T-cell (primary cell): Measurements from ENCODE around the gene BICD1. TPM values are rescaled to one million over a fixed set of nuclear protein-coding genes. Genes with fewer than 3 reads are reported as not detected.
A peak's percentile ranks its signal among the peaks of the same experiment; 100 is the strongest.

Experiments
- ATAC-seq, 4 experiments: fragments of 200-7000 bp in 3 of 4; fragments of 150-1000 bp in 1 of 4; cut with Tn5 transposase; replicated peaks in 1 of 4; 1 replicate in 3 of 4; 2 replicates in 1 of 4; pipeline ENCODE4 v1.10.0; 2021; ENCODE audit warnings: moderate library complexity in 3 of 4, mild to moderate bottlenecking in 2 of 4, moderate number of reproducible peaks in 1 of 4
- CTCF ChIA-PET, 2 donors: fragments of 300-600 bp; sonication (Branson Sonifier 250); formaldehyde crosslinking; loops; one replicate each; lab custom pipeline; 2022; ENCODE audit warnings: antibody characterized with exemption in 2 of 2; lab: Charles Lee
- POLR2A ChIA-PET, 2 donors: fragments of 300-600 bp; sonication (Branson Sonifier 250); formaldehyde crosslinking; loops; one replicate each; lab custom pipeline; 2022; ENCODE audit warnings: antibody characterized with exemption in 2 of 2; lab: Charles Lee
- DNase-seq, 35 experiments: peaks; one replicate each; pipeline versions ENCODE4 v3.0.0 to v3.0.0-alpha.2; 2013 to 2023
- H3K27ac ChIP-seq: one replicate; pipeline ENCODE4 v1.5.1; 2013; ENCODE audit warnings: low read length
- H3K27me3 ChIP-seq, 2 experiments: replicated peaks in 1 of 2; 1 replicate in 1 of 2; 2 replicates in 1 of 2; pipeline versions ENCODE4 v1.6.1 to v1.7.0; 2013; ENCODE audit warnings: low read length in 1 of 2, mixed read lengths in 1 of 2; ENCODE audit not compliant: control insufficient read depth in 2 of 2, insufficient read depth in 2 of 2; ENCODE audit errors: extremely low read depth in 1 of 2
- H3K36me3 ChIP-seq, 2 donors: 1 replicate in 1 of 2; 2 replicates in 1 of 2; pipeline versions ENCODE4 v1.6.1 to v1.7.0; 2013; ENCODE audit warnings: low read length in 1 of 2; ENCODE audit not compliant: control insufficient read depth in 2 of 2, insufficient read depth in 1 of 2; ENCODE audit errors: extremely low read depth in 1 of 2
- H3K4me1 ChIP-seq, 2 experiments: 1 replicate in 1 of 2; 2 replicates in 1 of 2; pipeline versions ENCODE4 v1.6.1 to v1.7.0; 2013; ENCODE audit warnings: low read length in 2 of 2, mixed read lengths in 1 of 2; ENCODE audit not compliant: insufficient read depth in 2 of 2, control insufficient read depth in 1 of 2; ENCODE audit errors: extremely low read depth in 1 of 2
- H3K4me3 ChIP-seq, 2 donors: 1 replicate in 1 of 2; 2 replicates in 1 of 2; pipeline versions ENCODE4 v1.5.1 to v1.7.0; 2013; ENCODE audit warnings: mild to moderate bottlenecking in 2 of 2, low read length in 1 of 2, moderate library complexity in 1 of 2; ENCODE audit not compliant: control insufficient read depth in 1 of 2; ENCODE audit errors: extremely low read depth in 1 of 2
- H3K9me3 ChIP-seq: 2 replicates; pipeline ENCODE4 v1.7.0; 2013
- H3K27ac Mint-ChIP-seq, 2 donors: one replicate each; pipeline ENCODE4 v1.8.0; 2020 to 2021; ENCODE audit warnings: mild to moderate bottlenecking in 2 of 2, mixed read lengths in 2 of 2
- H3K27me3 Mint-ChIP-seq, 2 donors: one replicate each; pipeline ENCODE4 v1.8.0; 2021 to 2022; ENCODE audit warnings: mixed read lengths in 2 of 2
- H3K36me3 Mint-ChIP-seq: one replicate; pipeline ENCODE4 v1.8.0; 2021; ENCODE audit warnings: mixed read lengths
- H3K4me1 Mint-ChIP-seq, 3 donors: one replicate each; pipeline ENCODE4 v1.8.0; 2020 to 2022; ENCODE audit warnings: mixed read lengths in 3 of 3, mild to moderate bottlenecking in 1 of 3
- H3K4me3 Mint-ChIP-seq, 3 donors: one replicate each; pipeline ENCODE4 v1.8.0; 2020 to 2022; ENCODE audit warnings: mild to moderate bottlenecking in 3 of 3, mixed read lengths in 3 of 3, moderate library complexity in 3 of 3
- H3K9me3 Mint-ChIP-seq, 3 donors: one replicate each; pipeline ENCODE4 v1.8.0; 2020 to 2022; ENCODE audit warnings: mixed read lengths in 3 of 3
- WGBS: methylation state at CpG from one replicate; pipeline ENCODE4 v1.1.5; 2013; ENCODE audit warnings: missing lambda C conversion rate; ENCODE audit not compliant: insufficient coverage; 5-methylcytosine and 5-hydroxymethylcytosine counted together
- total RNA-seq, 35 experiments: library from RNA in 6 of 35; stranded (reverse) in 6 of 35; fragments of 120-200 nt in 1 of 35; gene quantifications; one replicate each; pipeline versions ENCODE4 v1.2.1 to v1.2.4 and lab custom pipeline; 2013 to 2026

Gene BICD1
- total RNA-seq, 5 donors from 2014 or later (not counting 1 experiment from before 2014, with no cell fraction given), result 17.2 to 19.6 (median 19.1) TPM

GRCh38 chr12:32104572-32105355 lies 1.9 kb upstream of the BICD1 start:
- ChIA-PET POLR2A (no interaction called here), CTCF (no interaction called here)
- H3K9me3 Mint-ChIP-seq, result no peaks in the 10 kb centered on the region
- Histone ChIP-seq H3K9me3 (no peaks in the 10 kb centered on the region), H3K4me3 (no peak overlapping the region), H3K27me3 (no peaks in the 10 kb centered on the region), H3K36me3 (no peaks in the 10 kb centered on the region), H3K4me1 (peaks cover 14 to 20% of the 10 kb centered on the region in 2 experiments), H3K27ac (no peak overlapping the region)
- no peak overlapping the region for H3K4me3 Mint-ChIP-seq
- no peak for ATAC-seq
- no peaks in the 10 kb centered on the region for H3K27me3 Mint-ChIP-seq
- no peak for DNase-seq
- 90% methylated on average over 2 of the region's 11 CpGs for WGBS
- no peak overlapping the region for H3K27ac Mint-ChIP-seq
- H3K36me3 Mint-ChIP-seq, result no peaks in the 10 kb centered on the region
- peaks cover 23 to 30% (median 28%) of the 10 kb centered on the region in 3 donors for H3K4me1 Mint-ChIP-seq

DNA sequence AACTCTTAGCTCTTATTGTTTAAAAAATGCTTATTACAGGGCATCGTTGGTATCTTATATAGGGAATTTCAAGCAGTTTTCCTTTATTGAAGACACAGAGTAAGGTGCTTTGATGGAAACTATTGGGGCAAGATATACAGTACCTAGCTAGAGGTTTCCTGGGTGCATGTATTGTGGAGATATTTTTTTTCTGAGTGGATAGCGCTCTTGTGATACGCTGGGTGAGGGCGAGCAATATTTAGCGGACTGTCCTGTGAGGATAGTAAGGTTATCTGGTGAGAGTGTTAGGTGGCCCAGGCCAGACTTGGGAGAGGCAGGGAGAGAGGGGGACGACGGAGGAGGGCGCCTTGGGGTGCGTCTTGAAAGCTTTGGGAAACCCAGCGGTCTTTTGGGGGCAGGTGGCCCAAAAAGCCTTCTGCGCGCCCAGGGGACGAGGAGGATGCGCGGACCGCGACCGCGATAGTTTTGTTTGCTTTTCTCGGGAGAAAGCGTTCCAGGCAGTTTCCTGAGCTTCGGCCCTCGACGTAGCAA lies 596 bp upstream of the BICD1 start:
- Histone ChIP-seq H3K4me1 (peaks cover 14 to 20% of the 10 kb centered on the region in 2 experiments), H3K9me3 (no peaks in the 10 kb centered on the region), H3K4me3 (peak overlapping the region; percentile 53 to 64), H3K27me3 (no peaks in the 10 kb centered on the region), H3K27ac (no peak overlapping the region), H3K36me3 (no peaks in the 10 kb centered on the region)
- H3K4me1 Mint-ChIP-seq, result peaks cover 27 to 33% (median 30%) of the 10 kb centered on the region in 3 donors
- peak in 1 of 4 experiments; percentile 1 for ATAC-seq
- H3K36me3 Mint-ChIP-seq, result no peaks in the 10 kb centered on the region
- no peaks in the 10 kb centered on the region for H3K9me3 Mint-ChIP-seq
- H3K27me3 Mint-ChIP-seq, result no peaks in the 10 kb centered on the region
- 27% methylated on average over 24 of the region's 24 CpGs for WGBS
- CTCF ChIA-PET, result interaction anchor here (0.7 to 1.4 kb wide), 4 partner anchors 9 to 535 kb away, joined by 3 to 8 read pairs (median 4); no protein-coding TSS in a partner anchor
- peak in 4 of 35 experiments; percentile 1 to 11 (median 4) for DNase-seq
- H3K4me3 Mint-ChIP-seq, result peak overlapping the region; percentile 85 to 93 (median 89)
- POLR2A ChIA-PET, result interaction anchor here in 1 of 2 donors (0.6 kb wide), 2 partner anchors 9 to 67 kb away, joined by 4 to 6 read pairs; no protein-coding TSS in a partner anchor
- H3K27ac Mint-ChIP-seq, result peak overlapping the region; percentile 72 to 86

GRCh38 chr12:32107359-32108267 lies 966 bp downstream of the BICD1 start:
- Mint-ChIP-seq H3K36me3 (peaks cover 6% of the 10 kb centered on the region), H3K9me3 (no peaks in the 10 kb centered on the region), H3K4me1 (peaks cover 27 to 33% (median 30%) of the 10 kb centered on the region in 3 donors), H3K27me3 (no peaks in the 10 kb centered on the region), H3K4me3 (peak overlapping the region; percentile 93 to 98 (median 94)), H3K27ac (peak overlapping the region; percentile 58 to 88)
- POLR2A ChIA-PET, result interaction anchor here in 1 of 2 donors (0.9 kb wide), 1 partner anchor 34 kb away, joined by 3 read pairs; no protein-coding TSS in a partner anchor
- CTCF ChIA-PET, result interaction anchor here in 1 of 2 donors (0.9 to 1.1 kb wide), 3 partner anchors 27 to 648 kb away, joined by 3 to 4 read pairs (median 4); partner anchors contain the start of gene YARS2
- no peak overlapping the region for H3K27ac ChIP-seq
- peak overlapping the region; percentile 53 to 95 for H3K4me3 ChIP-seq
- H3K9me3 ChIP-seq, result no peaks in the 10 kb centered on the region
- no peaks in the 10 kb centered on the region for H3K27me3 ChIP-seq
- DNase-seq (peak in 13 of 35 experiments; percentile 2 to 32 (median 12)), ATAC-seq (peak; percentile 5 to 28 (median 14))
- WGBS, result 0% methylated on average over 4 of the region's 14 CpGs
- peaks cover 14 to 20% of the 10 kb centered on the region in 2 experiments for H3K4me1 ChIP-seq
- no peaks in the 10 kb centered on the region for H3K36me3 ChIP-seq

DNA sequence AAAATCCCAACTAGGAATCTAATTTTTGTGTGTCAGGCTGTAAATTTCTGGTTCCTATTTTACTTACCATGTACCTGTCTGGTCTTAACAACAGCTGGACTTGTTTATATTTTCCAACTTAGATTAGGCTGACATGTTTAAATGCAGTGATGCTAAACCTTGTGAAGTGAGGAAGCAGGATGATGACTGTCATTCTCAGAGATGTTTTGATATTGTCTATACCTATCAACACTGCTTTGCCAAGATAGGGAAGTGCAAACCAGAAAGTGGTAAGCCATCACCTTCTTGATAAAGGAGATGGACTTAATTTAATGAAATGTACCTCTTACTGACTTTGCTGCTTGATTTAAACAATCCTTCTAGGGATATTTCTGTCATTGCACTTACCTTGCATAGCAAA lies 2.1 kb downstream of the BICD1 start:
- Mint-ChIP-seq H3K4me3 (peak overlapping the region; percentile 65 to 93 (median 69)), H3K4me1 (peaks cover 29 to 36% (median 33%) of the 10 kb centered on the region in 3 donors), H3K27ac (peak overlapping the region in 1 of 2 donors; percentile 78), H3K9me3 (no peaks in the 10 kb centered on the region), H3K27me3 (no peaks in the 10 kb centered on the region), H3K36me3 (peaks cover 10% of the 10 kb centered on the region)
- Histone ChIP-seq H3K36me3 (no peaks in the 10 kb centered on the region), H3K27me3 (no peaks in the 10 kb centered on the region), H3K9me3 (no peaks in the 10 kb centered on the region), H3K4me1 (peaks cover 14 to 20% of the 10 kb centered on the region in 2 experiments), H3K27ac (no peak overlapping the region), H3K4me3 (no peak overlapping the region)
- no peak for ATAC-seq
- ChIA-PET POLR2A (no interaction called here), CTCF (interaction anchor here in 1 of 2 donors (0.7 kb wide), 1 partner anchor 203 kb away, joined by 3 read pairs; no protein-coding TSS in a partner anchor)
- peak in 1 of 35 experiments; percentile 20 for DNase-seq

GRCh38 chr12:32110417-32110816 lies 3.8 kb downstream of the BICD1 start:
- no peak overlapping the region for H3K27ac ChIP-seq
- no peaks in the 10 kb centered on the region for H3K36me3 ChIP-seq
- Mint-ChIP-seq H3K9me3 (no peaks in the 10 kb centered on the region), H3K4me1 (peaks cover 32 to 36% (median 36%) of the 10 kb centered on the region in 3 donors), H3K27me3 (no peaks in the 10 kb centered on the region), H3K27ac (no peak overlapping the region), H3K36me3 (peaks cover 10% of the 10 kb centered on the region), H3K4me3 (no peak overlapping the region)
- H3K27me3 ChIP-seq, result no peaks in the 10 kb centered on the region
- no CpG with 5 or more reads among the region's 3 CpGs for WGBS
- DNase-seq, result no peak
- no peak for ATAC-seq
- ChIA-PET CTCF (interaction anchor here in 1 of 2 donors (0.6 kb wide), 1 partner anchor 330 kb away, joined by 5 read pairs; no protein-coding TSS in a partner anchor), POLR2A (no interaction called here)
- H3K4me3 ChIP-seq, result no peak overlapping the region
- H3K4me1 ChIP-seq, result peaks cover 14 to 20% of the 10 kb centered on the region in 2 experiments
- no peaks in the 10 kb centered on the region for H3K9me3 ChIP-seq
